NCI-H774 (cell line): ENCODE data around the gene TLE6.
"Not testable (repeated sequence)": the region's sequence is repeated elsewhere in the genome, so short reads cannot be mapped to it uniquely, and the experiment has no call there.

ENCODE experiments used
- DNase-seq: peaks from one replicate; lab custom pipeline; 2025; lab: John Stamatoyannopoulos, UW

The TLE6 gene

DNA sequence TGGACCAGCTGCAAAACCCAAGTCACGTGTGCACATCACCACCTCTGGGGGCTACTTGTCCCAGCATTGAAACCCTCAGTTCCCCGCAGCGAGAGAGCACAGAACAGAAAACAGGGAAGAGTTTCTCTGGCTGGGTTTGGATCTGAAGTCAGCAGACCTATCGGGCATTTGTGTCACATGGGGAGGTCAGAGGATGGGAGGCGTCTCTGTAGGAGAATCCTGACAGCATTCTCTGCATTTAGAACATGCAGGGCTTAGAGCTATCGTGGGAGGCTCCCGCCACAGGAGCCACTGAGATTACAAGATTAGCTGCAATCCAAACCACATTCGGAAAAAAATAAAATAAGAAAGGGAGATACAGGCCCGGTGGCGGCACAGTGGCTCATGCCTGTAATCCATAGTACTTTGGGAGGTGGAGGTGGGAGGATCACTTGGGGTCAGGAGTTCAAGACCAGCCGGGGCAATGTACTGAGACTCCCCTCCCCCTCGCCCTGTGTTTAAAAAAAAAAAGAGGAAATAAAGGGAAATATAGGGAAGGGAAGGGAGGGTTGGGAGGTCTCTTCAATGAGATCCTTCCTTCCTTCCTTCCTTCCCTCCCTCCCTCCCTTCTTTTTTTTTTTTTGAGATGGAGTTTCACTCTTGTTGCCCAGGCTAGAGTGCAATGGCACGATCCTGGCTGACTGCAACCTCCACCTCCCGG, 2.9 kb upstream of the TLE6 start:
- no peak for DNase-seq

DNA sequence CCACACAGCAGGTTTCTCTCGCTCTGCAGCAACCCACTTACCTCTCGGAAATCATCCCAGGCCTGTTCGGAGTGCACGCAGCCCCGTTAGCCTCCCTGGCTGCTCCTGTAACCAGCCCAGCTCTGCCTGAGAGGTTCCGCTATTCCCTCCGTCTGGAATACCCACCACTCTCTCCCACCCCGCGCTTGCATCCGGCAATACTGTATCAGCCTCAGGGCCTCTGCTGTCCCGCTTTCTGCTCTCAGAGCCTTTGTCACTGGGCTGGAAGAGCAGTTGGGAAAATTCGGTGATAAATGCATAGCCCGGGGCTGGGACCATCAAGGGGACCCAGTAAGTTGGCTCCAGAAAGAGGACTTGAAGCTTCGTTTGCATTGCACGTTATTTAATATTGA, 759 bp upstream of the TLE6 start:
- no peak for DNase-seq

DNA sequence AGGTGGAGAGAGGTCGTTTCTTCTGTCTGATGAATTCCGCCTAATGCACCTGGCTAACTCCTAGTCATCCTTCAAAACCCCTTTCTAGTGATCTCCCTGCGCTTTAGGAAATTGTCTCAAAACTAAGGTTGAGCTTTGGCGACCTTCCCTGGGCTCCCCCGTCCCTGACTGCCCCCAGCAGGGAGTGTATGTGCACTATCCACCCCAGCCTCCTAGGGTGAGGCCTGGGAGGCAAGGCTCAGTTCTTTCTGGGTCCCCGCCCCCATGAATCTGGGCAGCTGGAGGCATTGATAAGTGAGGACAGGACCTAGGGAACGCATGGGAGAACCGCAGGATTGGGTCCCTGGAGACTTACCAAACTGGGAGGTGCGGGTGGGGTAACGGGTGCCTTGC, 378 bp downstream of the TLE6 start:
- DNase-seq, result no peak

DNA sequence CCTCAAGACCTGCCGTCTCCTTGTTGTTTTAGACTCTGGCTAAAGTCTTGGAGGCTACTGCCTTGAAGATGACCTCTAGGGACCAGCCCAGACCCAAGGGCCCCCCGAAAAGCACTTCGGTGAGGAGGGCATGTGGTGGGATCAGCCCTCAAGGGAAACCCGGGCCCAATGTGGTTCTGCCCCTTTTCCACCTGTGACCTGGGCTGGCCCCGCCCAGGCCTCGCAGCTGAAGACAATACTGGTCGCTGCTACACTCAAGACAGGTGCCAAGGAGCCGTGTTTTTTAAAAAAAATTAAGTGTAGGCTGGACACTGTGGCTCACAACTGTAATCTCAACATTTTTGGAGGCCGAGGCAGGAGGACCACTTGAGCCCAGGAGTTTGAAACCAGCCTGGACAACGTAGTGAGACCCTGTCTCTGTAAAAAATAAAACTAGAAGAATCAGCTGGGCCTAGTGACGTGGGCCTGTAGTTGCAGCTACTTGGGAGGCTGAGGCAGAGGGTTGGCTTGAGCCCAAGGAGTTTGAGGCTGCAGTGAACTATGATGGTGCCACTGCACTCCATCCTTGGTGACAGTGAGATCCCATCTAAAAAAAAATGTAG, 903 bp downstream of the TLE6 start:
- no peak for DNase-seq

DNA sequence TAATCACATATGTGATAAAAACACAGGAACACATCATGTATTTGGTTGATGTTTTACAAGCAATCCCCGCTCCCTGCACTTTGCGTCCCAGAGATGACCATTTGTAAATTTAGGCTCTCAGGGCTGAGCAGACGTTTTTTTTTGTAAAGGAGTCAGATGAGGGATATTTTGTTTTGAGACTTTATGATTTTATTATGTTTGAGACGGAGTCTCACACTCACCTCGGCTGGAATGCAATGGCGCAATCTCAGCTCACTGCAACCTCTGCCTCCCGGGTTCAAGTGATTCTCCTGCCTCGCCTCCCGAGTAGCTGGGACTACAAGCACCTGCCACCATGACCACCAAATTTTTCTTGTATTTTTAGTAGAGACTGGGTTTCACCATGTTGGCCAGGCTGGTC, 1.4 kb downstream of the TLE6 start:
- DNase-seq, result no peak

DNA sequence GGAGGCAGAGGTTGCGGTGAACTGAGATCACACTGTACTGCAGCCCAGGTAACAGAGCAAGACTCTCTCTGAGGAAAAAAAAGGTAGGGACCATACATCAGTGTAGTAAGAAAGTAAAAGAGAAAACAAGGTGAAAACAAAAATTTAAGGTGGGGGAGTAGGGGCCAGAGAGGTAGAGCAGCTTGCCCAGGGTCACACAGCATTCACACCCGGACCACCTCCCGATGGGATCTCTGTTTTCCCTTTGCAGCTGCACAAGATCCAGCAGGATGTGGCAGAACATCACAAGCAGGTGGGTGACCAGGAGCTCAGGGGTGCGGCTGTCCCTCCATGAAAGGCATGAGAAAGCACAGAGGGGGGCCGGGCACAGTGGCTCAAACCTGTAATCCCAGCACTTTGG, 4.5 kb downstream of the TLE6 start:
- DNase-seq, result no peak

DNA sequence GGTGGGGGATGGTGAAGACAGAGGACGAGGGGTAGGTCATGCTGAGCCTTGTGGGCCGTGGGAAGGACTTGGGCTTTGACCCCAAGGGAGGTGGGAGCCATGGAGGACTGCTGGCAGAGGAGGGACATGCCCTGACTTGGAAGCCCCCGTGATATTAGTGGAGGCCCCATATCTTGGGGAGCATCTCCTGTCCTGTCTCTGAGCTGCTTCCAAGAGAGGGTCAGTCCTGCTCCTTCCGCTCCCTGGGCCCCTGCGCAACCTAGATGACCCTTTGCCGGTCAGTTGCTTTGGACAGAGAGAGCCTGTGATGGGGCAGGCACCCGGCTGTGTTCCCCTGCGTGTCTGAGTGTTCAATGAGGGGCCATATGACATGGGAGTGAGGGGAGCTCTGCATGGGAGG, 5.2 kb downstream of the TLE6 start:
- no peak for DNase-seq

DNA sequence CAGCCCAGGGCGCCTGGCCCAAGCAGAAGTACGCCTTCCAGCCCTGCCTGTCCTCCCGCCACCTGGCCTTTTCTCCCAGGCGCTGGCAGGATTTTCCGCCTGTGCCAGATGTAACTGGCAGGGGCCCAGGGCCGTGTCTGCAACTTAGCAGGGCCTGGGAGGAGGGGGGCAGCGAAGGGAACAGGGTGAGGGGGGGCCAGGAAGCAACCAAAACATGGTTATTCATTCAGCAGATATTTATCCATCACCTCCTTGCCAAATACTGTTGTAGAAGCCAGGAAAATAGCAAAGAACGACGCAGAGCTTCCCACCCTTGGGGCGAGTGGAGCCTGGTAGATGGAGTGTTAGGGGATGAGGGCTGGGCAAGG, 5.6 kb downstream of the TLE6 start:
- peak; percentile 48 for DNase-seq

DNA sequence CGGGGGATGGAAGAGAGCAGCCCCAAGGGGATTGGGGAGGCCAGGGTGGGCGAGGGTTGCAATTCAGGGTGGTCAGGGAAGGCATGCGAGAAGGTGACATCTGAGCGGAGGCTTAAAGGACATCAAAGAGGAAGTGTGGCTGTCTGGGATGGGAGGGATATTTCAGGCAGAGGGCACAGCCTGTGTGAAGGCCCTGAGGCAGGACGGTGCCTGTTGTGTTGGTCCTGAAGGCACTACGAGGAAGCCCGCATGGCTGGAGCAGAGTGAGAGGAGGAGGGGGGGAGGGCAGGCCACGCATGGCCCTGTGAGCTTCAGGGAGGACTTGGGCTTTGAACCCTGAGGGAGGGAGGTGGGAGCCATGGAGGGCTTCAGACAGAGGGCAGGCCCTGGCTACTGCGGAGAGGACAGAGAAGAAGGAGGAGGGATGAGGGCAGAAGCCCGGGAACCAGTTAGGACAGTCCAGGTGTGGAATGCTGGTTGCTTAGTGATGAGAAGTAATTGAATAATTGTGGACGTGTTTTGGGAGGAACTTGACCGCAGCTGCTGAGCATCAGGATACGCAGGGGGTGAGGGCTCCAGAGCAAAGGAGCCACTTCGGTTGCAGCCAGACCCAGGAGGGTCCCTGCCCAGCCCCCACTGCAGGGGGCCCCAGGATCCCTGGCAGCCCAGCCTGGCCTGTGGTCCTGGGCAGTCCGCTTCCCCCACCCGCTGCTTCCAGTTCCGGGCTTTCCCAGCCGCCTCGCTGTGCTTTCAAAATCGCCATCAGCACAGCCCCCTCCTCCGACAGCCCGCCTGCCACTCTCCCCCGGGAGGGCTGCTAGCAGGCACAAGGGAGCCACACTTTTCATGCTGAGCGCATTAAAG, 6.2 kb downstream of the TLE6 start:
- DNase-seq, result peak; percentile 53

DNA sequence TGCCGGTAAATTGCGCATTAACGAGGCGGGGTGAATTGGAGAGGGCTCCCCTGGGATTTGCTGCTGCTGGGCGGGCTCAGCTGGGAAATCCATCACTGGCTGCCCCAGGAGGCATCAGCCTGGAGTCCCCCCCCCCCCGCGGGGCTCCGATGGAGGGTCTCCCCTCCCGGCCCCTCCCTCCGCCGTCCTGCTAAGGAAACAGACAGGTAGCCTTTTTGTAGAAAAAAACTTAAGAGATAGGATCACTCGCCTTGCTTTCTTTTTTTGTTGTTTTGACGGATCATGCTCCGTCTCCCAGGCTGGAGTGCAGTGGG, 6.8 kb downstream of the TLE6 start:
- no peak for DNase-seq

DNA sequence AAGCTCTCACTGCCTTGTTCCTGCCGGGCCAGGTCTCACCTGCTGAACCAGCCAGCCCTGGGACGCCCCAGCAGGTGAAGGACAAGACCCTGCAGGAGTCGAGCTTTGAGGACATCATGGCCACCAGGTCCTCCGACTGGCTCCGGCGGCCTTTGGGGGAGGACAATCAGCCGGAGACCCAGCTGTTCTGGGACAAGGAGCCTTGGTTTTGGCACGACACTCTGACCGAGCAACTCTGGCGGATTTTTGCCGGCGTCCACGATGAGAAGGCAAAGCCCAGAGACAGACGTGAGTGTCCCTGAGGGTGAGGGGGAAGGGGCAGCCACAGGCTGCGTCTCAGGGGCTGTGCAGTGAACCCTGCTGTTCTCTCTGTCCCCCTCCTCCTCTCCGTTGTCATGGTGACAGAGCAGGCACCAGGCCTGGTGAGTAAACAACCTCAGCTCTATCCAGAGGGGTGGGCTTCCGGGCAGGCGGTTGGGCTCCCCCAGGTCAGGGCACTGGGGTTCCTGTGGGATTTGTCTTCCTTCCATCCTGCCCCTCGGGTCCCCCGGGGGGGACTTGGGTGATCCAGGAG, 9.7 kb downstream of the TLE6 start:
- no peak for DNase-seq

DNA sequence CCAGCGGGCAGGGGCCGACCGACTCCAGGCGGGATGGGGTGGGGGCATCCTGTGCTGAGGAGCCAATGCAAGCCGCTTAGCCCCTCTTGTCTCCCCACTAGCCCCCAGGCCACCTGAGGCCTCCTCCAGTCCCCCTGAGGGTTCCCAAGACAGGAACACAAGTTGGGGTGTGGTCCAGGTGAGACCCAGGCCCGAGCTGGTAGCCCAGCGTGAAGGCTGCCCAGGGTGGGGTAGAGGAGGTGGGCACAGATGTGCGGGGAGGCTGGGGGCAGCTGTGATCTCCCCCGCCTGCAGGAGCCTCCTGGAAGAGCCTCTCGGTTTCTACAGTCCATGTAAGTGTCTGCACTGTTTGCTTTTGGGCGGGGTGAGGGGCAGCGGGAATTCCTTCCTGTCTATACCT, 10.4 kb downstream of the TLE6 start:
- DNase-seq, result no peak

DNA sequence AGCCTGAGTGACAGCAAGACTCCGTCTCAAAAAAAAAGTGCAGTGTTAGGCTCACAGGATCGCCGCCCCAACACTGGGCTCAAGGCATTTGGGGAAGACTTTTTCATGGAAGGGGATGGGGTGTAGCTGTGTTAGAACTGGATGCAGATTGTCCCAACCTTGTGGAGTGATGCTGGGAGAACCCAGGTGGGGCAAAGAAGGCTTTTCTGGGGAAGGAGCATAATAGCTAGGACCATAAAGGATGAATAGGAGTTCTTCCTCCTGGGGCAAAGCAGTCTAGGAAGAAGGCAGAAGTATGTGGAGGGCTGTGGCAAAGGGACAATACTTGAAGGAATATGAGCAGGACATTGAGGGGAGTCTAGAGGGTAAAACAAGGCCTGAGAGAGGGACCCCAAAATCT, 11.2 kb downstream of the TLE6 start:
- DNase-seq, result no peak

DNA sequence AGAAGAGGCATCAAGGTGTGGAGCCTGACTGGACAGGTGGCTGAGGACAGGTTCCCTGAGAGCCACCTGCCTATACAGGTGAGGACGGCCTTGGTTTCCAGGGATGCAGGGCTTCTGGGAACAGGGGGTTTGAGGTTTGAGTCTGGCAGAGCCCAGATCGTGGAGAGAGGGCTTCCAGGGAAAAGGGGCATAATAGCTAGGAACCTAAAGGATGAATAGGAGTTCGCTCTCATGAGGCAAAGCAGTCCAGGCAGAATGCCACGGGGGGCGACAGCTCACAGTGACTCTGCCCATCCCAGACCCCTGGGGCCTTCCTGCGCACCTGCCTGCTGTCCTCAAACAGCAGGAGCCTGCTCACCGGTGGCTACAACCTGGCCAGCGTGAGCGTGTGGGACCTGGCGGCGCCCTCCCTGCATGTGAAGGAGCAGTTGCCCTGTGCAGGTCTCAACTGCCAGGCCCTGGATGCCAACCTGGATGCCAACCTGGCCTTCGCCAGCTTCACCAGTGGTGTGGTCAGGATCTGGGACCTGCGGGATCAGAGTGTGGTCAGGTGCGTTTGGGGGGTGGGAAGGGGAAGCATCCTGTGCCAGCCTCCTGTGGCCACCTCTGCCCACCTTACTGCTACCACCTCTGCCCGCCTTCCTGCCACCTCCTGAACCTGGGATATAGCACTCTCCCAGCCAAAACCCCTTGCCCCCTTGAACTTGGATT, 12.0 kb downstream of the TLE6 start:
- DNase-seq, result no peak

DNA sequence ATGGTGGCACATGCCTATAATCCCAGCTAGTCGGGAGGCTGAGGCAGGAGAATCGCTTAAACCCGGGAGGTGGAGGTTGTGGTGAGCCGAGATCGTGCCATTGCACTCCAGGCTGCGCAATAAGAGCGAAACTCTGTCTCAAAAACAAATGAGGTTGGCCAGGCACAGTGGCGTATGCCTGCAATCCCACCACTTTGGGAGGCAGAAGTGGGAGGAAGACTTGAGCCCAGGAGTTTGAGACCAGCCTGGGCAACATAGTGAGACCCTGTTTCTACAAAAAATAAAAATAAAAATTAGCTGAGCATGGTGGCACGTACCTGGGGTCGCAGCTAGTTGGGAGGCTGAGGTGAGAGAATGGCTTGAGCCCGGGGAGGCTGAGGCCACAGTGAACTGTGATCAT, 15.0 kb downstream of the TLE6 start:
- not testable (repeated sequence) for DNase-seq

DNA sequence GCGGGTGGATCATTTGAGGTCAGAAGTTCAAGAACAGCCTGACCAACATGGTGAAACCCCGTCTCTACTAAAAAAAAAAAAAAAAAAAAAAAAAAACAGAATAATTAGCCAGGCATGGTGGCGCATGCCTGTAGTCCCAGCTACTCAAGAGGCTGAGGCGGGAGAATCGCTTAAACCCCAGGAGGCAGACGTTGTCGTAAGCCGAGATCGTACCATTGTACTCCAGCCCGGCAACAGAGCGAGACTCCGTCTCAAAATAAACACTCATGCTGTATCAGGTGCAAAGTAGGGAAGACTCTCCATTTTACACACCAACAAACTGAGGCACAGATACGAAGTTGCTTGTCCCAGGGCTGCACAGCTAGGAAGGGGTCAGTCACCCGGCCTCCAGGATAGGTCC, 15.6 kb downstream of the TLE6 start:
- no peak for DNase-seq

DNA sequence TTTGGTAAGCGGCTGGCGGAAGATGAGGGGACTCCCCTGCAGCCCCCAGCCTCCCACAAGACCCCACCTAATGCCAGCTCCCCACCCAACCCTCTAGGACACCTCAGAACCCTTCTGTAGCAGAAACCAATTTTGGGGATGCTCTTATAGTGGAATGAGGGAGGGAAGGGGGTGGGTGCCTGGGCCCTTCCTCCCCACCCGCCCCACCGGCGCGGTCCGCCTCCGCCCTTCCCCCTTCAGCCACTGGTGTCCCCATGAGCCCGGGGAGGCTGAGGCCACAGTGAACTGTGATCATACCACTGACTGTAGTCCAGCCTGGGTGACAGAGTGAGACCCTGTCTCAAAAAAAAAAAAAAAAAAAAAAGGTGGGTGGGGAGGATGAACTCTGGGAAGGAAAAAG, 16.2 kb downstream of the TLE6 start:
- DNase-seq, result no peak

DNA sequence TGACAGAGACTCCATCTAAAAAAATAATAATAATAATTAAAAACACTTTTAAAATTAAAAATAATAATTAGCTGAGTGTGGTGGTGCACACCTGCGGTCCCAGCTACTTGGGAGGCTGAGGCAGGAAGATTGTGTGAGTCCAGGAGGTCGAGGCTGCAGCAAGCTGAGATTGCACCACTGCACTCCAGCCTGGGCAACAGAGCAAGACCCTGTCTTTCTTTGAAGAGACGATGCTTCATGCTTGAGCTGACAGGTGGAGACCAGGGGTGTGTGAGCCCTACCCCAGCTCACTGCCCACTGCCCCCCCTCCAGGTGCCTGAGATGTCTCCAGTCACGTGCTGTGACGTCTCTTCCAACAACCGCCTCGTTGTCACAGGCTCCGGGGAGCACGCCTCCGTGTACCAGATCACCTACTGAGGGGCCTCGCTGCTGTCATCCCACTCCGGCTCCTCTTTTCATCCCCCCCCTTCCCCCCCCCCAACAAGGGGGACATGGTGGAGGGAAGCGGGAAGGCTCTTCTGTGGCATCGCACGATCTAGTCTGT, 17.3 kb downstream of the TLE6 start:
- no peak for DNase-seq

DNA sequence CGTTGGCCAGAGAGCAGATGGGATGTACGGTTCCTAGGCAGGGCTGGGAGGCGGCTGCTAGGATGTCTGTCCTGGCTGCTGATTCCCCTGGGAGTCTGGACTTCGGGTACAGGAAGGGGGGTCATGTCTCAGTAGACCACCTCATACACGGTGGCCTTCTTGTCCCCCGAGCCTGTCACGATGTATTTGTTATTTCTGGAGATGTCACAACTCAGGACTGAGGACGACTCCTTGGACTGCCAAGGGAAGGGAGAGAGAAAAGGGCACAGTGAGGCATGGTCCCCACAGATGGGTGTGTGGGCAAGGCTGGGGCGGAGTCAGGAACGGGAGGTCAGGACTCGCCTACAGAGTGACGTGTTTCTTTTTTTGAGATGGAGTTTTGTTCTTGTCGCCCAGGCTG, 20.4 kb downstream of the TLE6 start:
- DNase-seq, result no peak

DNA sequence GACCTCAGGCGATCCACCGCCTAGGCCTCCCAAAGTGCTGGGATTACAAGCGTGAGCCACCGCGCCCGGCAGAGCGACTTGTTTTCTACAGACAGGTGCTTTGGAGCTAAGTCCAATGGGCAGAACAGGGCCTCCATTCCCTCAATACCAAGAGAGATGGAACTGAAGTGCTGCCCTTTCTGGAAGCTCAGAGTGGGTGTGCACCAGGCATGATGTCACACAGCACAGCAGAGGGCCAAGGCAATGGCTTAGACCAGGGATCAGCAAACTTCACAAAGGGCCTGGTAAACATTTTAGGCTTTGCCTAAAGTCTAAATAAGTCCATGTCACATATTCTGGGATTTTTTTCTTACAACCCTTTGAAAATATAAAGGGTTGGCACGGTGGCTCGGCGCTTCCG, 21.3 kb downstream of the TLE6 start:
- DNase-seq, result no peak

DNA sequence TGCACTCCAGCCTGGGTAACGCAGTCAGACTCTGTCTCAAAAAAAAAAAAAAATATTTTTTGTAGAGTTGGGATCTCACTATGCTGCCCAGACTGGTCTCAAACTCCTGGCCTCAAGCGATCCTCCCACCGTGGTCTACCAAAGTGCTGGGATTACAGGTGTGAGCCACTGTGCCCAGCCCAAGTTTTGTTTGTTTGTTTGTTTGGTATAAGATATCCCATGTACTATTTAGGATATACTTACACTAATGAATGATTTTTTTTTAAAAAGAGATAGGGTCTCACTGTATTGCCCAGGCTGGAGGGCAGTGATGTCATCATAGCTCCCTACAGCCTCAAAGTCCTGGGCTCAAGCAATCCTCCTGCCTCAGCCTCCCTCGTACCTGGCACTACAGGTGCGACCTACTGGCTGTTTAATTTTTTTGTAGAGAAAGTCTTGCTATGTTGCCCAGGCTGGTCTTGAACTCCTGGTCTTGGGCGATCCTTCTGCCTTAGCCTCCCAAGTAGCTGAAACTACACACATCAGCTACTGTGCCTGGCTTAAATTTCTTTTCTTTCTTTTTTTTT, 24.0 kb downstream of the TLE6 start:
- no peak for DNase-seq

DNA sequence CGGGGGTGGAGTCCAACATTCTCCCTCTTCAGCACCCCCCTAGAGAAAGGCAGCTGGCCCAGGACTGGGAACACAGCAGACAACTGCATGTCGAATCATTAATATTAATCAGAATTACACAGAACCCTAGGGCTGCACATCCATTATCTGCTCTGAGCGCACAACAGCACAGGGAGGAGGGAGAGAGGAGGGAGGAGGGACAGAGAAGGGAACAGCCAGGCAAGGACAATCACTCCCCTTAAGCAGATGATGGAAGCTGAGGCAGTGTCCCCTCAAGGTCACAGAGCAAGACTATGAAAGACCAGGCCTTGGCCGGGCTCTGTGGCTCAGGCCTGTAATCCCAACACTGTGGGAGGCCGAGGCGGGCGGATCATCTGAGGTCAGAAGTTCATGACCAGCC, 25.7 kb downstream of the TLE6 start:
- no peak for DNase-seq
